GM12801 (cell line): ENCODE data around the gene SLFN13.

ENCODE experiments used
- CTCF ChIP-seq: IDR thresholded peaks from one replicate; pipeline ENCODE4 v1.5.1; 2011; ENCODE audit warnings: control low read depth; ENCODE audit not compliant: insufficient read length; ENCODE audit errors: extremely low read depth

The SLFN13 gene

GRCh38 chr17:35390663-35391062 is 57.9 kb downstream of the SLFN13 start:
- TF ChIP-seq CTCF: no peak

- no peak for TF ChIP-seq CTCF
These were observed 58.4 kb downstream of the SLFN13 start for GRCh38 chr17:35390156-35390555.

- no peak for TF ChIP-seq CTCF
These were observed 61.1 kb downstream of the SLFN13 start for GRCh38 chr17:35387496-35387895.
